ENCODE data around the gene COL17A1.

Gene COL17A1

DNA sequence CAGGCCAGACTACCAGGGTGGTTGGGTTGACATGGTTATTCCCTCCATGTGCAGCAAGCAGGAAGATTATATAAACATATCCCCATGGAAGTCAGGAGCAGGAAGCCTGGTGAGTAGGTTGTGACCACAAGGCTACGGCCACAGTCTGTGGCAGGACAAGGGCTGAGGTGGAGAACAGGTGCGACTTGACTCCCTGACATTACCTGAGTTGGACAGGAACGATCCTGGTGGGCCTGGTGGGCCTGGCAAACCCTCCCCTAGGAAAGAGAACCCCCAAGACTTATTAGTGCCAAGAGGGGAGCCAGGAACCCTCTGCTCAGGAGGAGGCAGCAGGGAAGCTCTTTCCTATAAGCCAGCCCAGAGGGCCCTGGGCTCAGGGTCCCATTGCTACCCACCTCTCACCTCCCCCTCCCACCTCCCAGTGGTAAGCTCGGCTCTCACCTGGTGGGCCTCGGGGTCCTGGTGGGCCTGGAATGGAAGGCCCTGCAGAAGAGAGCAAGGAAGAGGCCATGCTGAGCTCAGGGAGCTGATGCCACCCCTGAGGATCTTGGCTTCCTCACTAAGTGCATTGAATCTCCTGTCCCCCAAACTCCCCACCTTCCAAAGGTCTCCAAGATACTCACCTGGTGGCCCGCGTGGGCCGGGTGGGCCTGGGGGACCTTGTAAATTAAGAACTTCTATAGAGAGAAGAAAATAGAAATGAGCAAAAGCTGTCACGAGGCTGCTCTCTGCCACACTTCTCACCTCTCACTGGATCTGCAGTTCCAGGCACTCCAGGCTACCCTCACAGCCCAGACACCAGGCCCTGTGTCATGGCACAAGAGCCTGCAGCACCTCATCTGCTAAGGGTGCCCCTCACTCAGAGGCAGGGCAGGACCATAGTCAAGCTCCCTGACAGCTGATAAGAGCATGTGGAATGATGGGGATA lies 44.6 kb downstream of the COL17A1 start:
- TF ChIP-seq JUND (IDR thresholded peaks at IDR 0.05; ENCODE audit: low read depth): no peak
- DNase-seq (ENCODE audit: low read depth in 1 of 2, low spot score in 1 of 2): no peak
- in situ Hi-C loops (cut with HindIII; ENCODE audit: low pct_unique_long_range_greater_than_20kb, low sequenced_read_pairs): no loop called here

GRCh38 chr10:104040382-104040781 lies 45.3 kb downstream of the COL17A1 start:
- TF ChIP-seq JUND (IDR thresholded peaks at IDR 0.05; ENCODE audit: low read depth): no peak
- in situ Hi-C loops (cut with HindIII; ENCODE audit: low pct_unique_long_range_greater_than_20kb, low sequenced_read_pairs): no loop called here
- no peak for DNase-seq (ENCODE audit: low read depth in 1 of 2, low spot score in 1 of 2)

GRCh38 chr10:104038958-104039752 lies 46.5 kb downstream of the COL17A1 start:
- DNase-seq (ENCODE audit: low read depth in 1 of 2, low spot score in 1 of 2): no peak
- in situ Hi-C loops (cut with HindIII; ENCODE audit: low pct_unique_long_range_greater_than_20kb, low sequenced_read_pairs): no loop called here
- TF ChIP-seq JUND (IDR thresholded peaks at IDR 0.05; ENCODE audit: low read depth): no peak

DNA sequence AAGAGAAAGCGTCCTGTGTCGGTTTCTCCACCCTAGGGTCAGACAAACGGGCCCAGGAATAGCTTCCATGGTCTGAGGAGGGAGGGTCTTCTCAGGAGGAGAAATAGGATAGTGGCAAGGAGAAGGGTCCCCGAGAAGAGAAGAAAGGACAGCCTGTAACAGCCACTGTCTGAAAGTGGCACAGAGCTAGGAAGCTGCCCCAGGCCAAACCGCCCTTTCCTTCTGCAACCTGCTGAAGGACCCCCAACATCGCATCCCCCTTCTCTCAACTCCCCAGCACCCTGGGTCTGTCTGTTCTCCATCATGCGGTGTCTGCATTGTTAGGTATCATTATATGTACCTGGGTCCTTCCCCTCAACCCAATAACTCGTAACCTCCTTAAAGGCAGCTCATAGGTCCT lies 47.1 kb downstream of the COL17A1 start:
- in situ Hi-C loops (cut with HindIII; ENCODE audit: low pct_unique_long_range_greater_than_20kb, low sequenced_read_pairs): no loop called here
- TF ChIP-seq JUND (IDR thresholded peaks at IDR 0.05; ENCODE audit: low read depth): no peak

DNA sequence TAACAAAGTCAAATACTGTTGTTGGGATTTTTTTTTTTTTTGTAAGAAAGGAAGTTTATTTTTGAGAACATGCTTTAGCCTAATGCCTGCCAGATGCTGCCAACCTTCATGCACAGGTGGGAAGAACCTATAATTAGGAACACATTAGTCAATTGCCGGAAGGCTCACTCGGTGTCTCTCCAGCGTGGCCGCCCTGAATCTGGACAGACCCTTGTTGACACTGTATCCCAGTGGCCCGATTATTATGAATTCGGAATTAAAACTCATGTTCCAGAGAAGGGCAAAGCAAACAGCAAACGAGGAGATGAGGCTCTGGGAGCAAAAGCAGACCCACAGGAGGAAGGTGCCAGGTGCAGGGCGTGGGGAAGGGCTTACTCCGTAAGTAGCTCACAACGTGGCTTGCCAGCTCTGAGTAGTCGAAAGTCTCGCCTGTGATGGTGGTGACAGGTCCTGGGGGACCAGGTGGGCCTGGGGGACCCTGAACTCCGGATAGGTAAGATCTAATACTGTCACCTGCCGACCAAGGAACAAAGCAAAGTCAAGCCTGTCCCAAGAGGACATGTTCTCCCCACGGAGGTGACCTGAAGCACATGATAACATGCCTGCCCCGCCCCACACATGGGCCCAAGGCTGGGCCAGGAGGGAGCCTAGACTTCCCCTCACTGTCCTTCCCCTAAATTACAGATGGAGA lies 48.3 kb downstream of the COL17A1 start:
- in situ Hi-C loops (cut with HindIII; ENCODE audit: low pct_unique_long_range_greater_than_20kb, low sequenced_read_pairs): no loop called here
- DNase-seq (ENCODE audit: low read depth in 1 of 2, low spot score in 1 of 2): no peak
- no peak for TF ChIP-seq JUND (IDR thresholded peaks at IDR 0.05; ENCODE audit: low read depth)

More for the DNA sequence above, 47.1 kb downstream of the COL17A1 start:
- no peak for DNase-seq (ENCODE audit: low read depth in 1 of 2, low spot score in 1 of 2)

GRCh38 chr10:104036518-104037260 lies 49.0 kb downstream of the COL17A1 start:
- in situ Hi-C loops (cut with HindIII; ENCODE audit: low pct_unique_long_range_greater_than_20kb, low sequenced_read_pairs): no loop called here
- TF ChIP-seq JUND (IDR thresholded peaks at IDR 0.05; ENCODE audit: low read depth): no peak

DNA sequence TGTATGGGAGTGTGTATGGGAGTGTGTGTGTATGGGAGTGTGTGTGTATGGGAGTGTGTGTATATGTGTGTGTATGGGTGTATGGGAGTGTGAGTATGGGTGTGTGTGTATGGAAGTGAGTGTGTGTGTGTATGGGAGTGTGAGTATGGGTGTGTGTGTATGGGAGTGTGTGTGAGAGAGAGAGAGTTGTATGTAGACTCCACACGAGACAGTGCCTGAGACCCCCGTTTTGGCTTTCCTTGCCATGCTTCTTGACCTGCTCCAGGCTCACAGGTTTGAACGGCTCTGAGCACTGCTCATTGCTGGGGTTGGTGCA lies 49.7 kb downstream of the COL17A1 start:
- TF ChIP-seq JUND (IDR thresholded peaks at IDR 0.05; ENCODE audit: low read depth): no peak
- no peak for DNase-seq (ENCODE audit: low read depth in 1 of 2, low spot score in 1 of 2)
- in situ Hi-C loops (cut with HindIII; ENCODE audit: low pct_unique_long_range_greater_than_20kb, low sequenced_read_pairs): no loop called here

More at GRCh38 chr10:104036518-104037260, 49.0 kb downstream of the COL17A1 start:
- DNase-seq (ENCODE audit: low read depth in 1 of 2, low spot score in 1 of 2): no peak

GRCh38 chr10:104035194-104036068 lies 50.2 kb downstream of the COL17A1 start:
- TF ChIP-seq JUND (IDR thresholded peaks at IDR 0.05; ENCODE audit: low read depth): no peak
- in situ Hi-C loops (cut with HindIII; ENCODE audit: low pct_unique_long_range_greater_than_20kb, low sequenced_read_pairs): no loop called here

DNA sequence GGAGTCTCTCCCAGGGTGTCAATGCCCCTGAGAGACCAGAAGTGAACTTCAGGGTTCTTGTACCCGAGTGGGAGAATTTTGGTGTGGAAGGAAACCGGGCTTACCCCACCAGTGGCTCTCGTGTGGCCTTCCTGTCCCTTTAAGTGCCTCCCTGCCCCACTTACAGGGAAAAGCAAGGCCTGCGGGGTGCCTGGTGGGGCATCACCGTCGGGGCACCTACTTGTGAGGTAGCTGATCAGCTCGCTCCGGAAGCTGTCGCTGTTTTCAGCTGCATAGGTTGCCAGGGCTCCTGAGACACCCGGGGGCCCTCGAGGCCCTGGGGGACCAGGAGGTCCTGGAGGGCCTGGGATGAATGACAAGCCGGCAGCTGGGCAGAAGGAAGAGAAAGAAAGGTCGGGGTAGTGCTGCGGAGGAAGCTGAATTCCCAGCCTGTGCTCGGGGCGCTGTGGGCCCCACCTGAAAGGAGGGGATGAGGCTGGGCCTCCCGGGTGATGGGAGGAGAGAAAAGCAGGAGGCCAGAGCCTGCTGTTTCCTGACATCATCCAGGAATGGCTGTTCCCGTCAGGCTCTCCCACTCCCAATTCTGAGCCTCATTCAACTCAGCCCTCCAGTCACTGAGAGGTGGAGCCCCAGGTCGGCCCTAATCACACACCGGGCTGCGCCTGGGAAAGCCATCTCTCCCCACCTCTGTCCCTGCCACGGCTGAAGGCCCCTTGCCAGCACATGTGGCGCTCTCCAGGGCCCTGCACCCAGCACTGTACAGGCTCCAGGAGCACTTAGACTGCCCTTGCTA lies 51.1 kb downstream of the COL17A1 start:
- TF ChIP-seq JUND (IDR thresholded peaks at IDR 0.05; ENCODE audit: low read depth): no peak
- DNase-seq (ENCODE audit: low read depth in 1 of 2, low spot score in 1 of 2): no peak
- in situ Hi-C loops (cut with HindIII; ENCODE audit: low pct_unique_long_range_greater_than_20kb, low sequenced_read_pairs): no loop called here

More at GRCh38 chr10:104035194-104036068, 50.2 kb downstream of the COL17A1 start:
- no peak for DNase-seq (ENCODE audit: low read depth in 1 of 2, low spot score in 1 of 2)

GRCh38 chr10:104033966-104034365 lies 51.7 kb downstream of the COL17A1 start:
- no peak for DNase-seq (ENCODE audit: low read depth in 1 of 2, low spot score in 1 of 2)
- in situ Hi-C loops (cut with HindIII; ENCODE audit: low pct_unique_long_range_greater_than_20kb, low sequenced_read_pairs): no loop called here
- no peak for TF ChIP-seq JUND (IDR thresholded peaks at IDR 0.05; ENCODE audit: low read depth)

Measured in T47D (cell line).